Activated T-helper 17 cell treated with anti-CD3 and anti-CD28 coated beads, Interleukin-2, amount 50 U/mL, for 72 hours (primary cell): ENCODE data around the gene NEDD4L. TPM values are rescaled to one million over a fixed set of nuclear protein-coding genes. Genes with fewer than 3 reads are reported as not detected.

ENCODE experiments used
- ATAC-seq: fragments of 150-1000 bp; cut with Tn5 transposase; replicated peaks from 2 replicates; pipeline ENCODE4 v1.10.0; 2021; ENCODE audit warnings: mild to moderate bottlenecking, moderate library complexity
- H3K27ac Mint-ChIP-seq: one replicate; pipeline ENCODE4 v1.8.0; 2022; ENCODE audit warnings: mixed read lengths
- H3K27me3 Mint-ChIP-seq: one replicate; pipeline ENCODE4 v1.8.0; 2022; ENCODE audit warnings: mixed read lengths
- H3K36me3 Mint-ChIP-seq: one replicate; pipeline ENCODE4 v1.8.0; 2022; ENCODE audit warnings: low read depth, mild to moderate bottlenecking, mixed read lengths
- H3K4me1 Mint-ChIP-seq: one replicate; pipeline ENCODE4 v1.8.0; 2022; ENCODE audit warnings: mixed read lengths
- H3K4me3 Mint-ChIP-seq: one replicate; pipeline ENCODE4 v1.8.0; 2022; ENCODE audit warnings: mild to moderate bottlenecking, mixed read lengths
- H3K9me3 Mint-ChIP-seq: one replicate; pipeline ENCODE4 v1.8.0; 2022; ENCODE audit warnings: mixed read lengths
- total RNA-seq, 2 donors: library from RNA; stranded (reverse); gene quantifications; one replicate each; pipeline ENCODE4 v1.2.3, GENCODE V29; 2022

Gene NEDD4L
- total RNA-seq, 2 donors from 2014 or later = 6.5 to 8.0 TPM

DNA sequence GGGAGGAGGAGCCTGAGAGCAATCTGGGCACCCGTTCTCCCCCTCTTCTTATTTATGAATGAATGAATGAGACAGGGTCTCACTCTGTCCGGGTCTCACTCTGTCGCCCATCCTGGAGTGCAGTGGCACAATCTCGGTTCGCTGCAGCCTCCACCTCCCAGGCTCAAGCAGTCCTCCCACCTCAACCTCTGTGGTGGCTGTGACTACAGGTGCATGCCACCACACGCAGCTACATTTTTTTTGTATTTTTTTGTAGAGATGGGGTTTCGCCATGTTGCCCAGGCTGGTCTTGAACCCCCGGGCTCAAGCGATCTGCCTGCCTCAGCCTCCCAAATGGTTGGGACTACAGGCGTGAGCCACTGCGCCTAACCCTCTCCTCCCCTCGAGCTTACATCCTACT, 198.4 kb downstream of the NEDD4L start:
- Mint-ChIP-seq H3K36me3 (no peaks in the 10 kb centered on the region), H3K27ac (no peak overlapping the region), H3K4me1 (no peaks in the 10 kb centered on the region), H3K27me3 (no peaks in the 10 kb centered on the region), H3K4me3 (no peak overlapping the region), H3K9me3 (no peaks in the 10 kb centered on the region)
- ATAC-seq = no peak

DNA sequence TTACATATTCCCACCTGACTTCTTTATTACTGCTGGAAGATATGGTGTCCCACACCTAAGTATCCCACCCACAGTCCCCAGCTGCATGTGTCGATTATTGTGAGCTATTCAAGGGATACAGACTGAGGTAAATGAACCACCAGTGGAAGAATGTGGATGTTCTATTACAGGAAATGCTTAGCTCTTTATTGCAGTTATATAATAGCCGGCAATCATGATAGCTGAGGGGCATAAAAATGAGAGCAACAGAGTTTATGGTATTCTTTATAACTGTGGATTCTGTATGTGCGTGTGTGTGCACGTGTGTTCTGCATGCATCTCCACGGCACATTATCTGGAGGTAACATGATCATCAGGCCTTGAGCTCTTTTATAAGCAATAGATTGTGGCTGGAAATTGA, 198.9 kb downstream of the NEDD4L start:
- H3K4me1 Mint-ChIP-seq = no peaks in the 10 kb centered on the region

DNA sequence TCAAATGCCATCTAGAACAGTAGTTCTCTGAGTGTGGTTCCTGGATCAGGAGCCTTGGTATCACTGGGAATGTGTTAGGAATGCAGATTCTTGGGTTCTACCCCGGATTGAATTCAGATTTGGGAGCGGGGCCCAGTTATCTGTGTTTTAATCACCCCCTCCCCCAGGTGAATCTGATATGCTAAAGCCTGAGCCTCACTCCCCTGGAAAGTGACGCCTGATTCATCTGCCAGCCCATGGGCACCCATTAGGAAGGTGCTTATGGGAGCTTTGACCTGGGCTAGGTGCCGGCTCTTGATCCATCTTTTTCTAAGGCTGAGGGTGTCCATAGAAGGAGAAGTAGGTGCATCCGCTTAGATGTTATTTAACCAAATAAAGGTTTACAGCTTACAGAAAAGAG, 199.4 kb downstream of the NEDD4L start:
- ATAC-seq = no peak
- Mint-ChIP-seq H3K4me1 (no peaks in the 10 kb centered on the region), H3K9me3 (no peaks in the 10 kb centered on the region), H3K27me3 (no peaks in the 10 kb centered on the region), H3K36me3 (no peaks in the 10 kb centered on the region), H3K4me3 (no peak overlapping the region), H3K27ac (no peak overlapping the region)

More for the DNA sequence above, 198.9 kb downstream of the NEDD4L start:
- Mint-ChIP-seq H3K27me3 (no peaks in the 10 kb centered on the region), H3K27ac (no peak overlapping the region), H3K4me3 (no peak overlapping the region), H3K36me3 (no peaks in the 10 kb centered on the region), H3K9me3 (no peaks in the 10 kb centered on the region)
- no peak for ATAC-seq

DNA sequence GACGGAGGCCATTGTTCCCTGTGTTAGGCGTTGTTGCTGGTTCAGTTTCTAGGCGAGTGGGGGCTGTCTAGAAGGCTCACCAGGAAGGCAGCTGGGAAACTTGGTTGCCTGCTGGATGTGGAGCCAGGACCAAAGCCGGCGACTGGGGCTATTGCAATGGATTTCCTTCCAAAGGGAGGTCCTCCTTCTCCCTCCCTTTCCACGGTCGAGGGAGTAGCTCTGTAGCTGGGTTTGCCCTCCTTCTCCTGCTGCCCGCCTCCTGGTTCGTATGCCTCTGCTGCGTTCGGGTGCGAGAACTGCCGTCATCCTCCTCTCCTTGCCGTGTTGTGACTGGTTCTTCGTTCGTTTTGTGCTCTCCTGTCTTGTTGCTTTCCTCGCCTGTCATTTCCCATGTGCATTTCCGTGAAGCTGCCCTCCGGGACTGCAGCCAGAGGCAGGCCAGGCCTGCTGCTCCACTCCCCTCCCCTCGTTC, 203.4 kb downstream of the NEDD4L start:
- ATAC-seq = no peak
- Mint-ChIP-seq H3K9me3 (no peaks in the 10 kb centered on the region), H3K4me3 (no peak overlapping the region), H3K27me3 (no peaks in the 10 kb centered on the region), H3K36me3 (no peaks in the 10 kb centered on the region), H3K27ac (no peak overlapping the region), H3K4me1 (no peaks in the 10 kb centered on the region)

DNA sequence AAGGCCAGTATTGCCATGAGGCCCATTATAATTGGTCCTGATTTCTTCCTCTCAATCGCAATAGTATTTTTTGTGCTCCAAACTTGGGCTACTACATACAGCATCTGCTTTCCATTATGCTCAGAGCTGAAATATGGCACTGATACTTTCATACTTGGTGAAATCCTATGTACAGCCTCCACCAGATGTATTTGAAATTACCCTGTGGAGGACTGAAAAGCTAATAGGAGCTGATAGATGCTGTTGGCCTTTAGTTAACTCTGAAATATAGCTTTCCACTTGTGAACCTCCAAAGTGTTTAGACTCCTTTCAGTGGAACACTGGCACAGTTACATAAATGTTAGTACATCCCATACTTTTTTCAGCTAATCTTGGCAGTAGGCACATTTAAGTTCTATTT, 205.7 kb downstream of the NEDD4L start:
- Mint-ChIP-seq H3K27ac (no peak overlapping the region), H3K4me3 (no peak overlapping the region), H3K36me3 (no peaks in the 10 kb centered on the region), H3K27me3 (no peaks in the 10 kb centered on the region), H3K4me1 (no peaks in the 10 kb centered on the region), H3K9me3 (no peaks in the 10 kb centered on the region)
- ATAC-seq = no peak

DNA sequence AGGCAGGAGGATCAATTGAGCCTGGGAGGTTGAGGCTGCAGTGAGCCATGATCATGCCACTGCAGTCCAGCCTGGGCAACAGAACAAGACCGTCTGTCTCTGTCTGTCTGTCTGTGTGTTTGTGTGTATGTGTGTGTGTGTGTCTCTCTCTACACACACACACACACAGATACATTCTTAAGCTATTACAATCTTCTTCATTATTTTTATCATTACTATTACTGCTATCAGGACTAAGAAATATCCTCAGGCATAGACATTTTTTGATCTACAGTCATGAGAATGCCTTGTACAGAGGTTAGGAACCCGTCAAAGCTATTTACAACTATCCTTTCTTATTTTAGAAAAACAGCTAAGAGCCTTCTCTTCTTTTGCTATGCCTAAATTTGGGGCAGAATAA, 207.4 kb downstream of the NEDD4L start:
- H3K4me3 Mint-ChIP-seq = no peak overlapping the region
- H3K27me3 Mint-ChIP-seq = no peaks in the 10 kb centered on the region
- no peak overlapping the region for H3K27ac Mint-ChIP-seq
- ATAC-seq = no peak
- no peaks in the 10 kb centered on the region for H3K36me3 Mint-ChIP-seq
- no peaks in the 10 kb centered on the region for H3K9me3 Mint-ChIP-seq
- no peaks in the 10 kb centered on the region for H3K4me1 Mint-ChIP-seq

DNA sequence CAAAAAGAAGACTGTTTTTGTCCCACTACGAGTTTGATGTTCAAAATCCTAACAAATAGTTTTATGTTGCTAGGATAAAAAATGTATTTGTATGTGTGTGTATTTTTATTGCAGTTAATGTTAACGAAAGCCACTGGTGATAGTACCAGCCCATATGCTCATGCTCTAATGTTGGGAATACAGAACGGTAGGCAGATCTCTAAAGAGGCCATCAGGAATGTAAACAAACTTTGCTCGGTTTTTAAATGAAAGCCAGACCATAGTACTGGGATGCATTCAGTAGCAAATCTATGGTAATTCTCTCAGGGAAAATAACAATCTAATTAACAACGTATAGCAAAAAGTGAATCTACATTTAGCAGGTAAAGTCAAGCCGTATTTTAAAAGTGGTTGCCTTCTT, 208.1 kb downstream of the NEDD4L start:
- H3K36me3 Mint-ChIP-seq = no peaks in the 10 kb centered on the region
- ATAC-seq = no peak
- H3K27ac Mint-ChIP-seq = no peak overlapping the region
- H3K4me1 Mint-ChIP-seq = no peaks in the 10 kb centered on the region
- H3K27me3 Mint-ChIP-seq = no peaks in the 10 kb centered on the region
- H3K9me3 Mint-ChIP-seq = no peaks in the 10 kb centered on the region
- H3K4me3 Mint-ChIP-seq = no peak overlapping the region

DNA sequence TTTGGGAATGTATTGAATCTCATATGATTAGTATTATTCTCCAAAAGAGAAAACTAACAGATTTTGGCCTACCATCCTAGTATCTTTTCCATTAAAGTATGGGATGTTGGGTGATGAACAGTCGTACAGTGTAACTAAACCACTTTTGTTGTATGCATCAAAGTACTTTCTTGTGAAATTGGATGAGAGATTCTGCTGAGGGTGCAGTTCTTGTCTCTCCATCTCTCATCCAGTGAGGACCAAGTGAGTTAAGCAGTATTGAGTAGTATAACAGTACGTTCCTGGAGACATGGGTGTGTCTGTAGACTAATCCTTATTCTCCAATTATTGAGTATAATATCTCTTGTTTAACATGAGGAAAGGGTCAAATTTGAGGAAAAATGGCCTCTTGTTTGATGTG, 209.3 kb downstream of the NEDD4L start:
- Mint-ChIP-seq H3K9me3 (no peaks in the 10 kb centered on the region), H3K4me3 (no peak overlapping the region), H3K4me1 (no peaks in the 10 kb centered on the region), H3K36me3 (no peaks in the 10 kb centered on the region), H3K27me3 (no peaks in the 10 kb centered on the region), H3K27ac (no peak overlapping the region)
- no peak for ATAC-seq

DNA sequence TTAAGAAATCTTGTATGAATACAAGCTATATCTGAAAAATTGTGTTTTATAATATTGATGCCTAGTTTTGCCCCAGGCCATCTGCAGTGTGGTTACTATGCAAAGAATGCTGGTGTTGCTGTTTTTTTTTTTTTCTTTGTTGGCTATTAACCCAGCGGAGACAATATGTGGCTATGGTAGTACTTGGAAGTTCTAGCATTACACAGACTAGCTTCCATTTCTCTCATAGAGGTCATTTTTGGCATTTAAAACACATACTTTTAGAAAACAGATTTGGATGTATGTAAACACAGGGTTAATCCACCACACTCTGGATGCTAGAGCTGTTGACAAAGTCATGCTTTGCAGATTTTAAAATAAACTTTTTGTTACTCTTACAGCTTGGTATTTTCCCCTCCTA, 209.8 kb downstream of the NEDD4L start:
- no peaks in the 10 kb centered on the region for H3K4me1 Mint-ChIP-seq
- H3K27ac Mint-ChIP-seq = no peak overlapping the region
- no peak for ATAC-seq
- H3K36me3 Mint-ChIP-seq = no peaks in the 10 kb centered on the region
- H3K27me3 Mint-ChIP-seq = no peaks in the 10 kb centered on the region
- no peaks in the 10 kb centered on the region for H3K9me3 Mint-ChIP-seq
- no peak overlapping the region for H3K4me3 Mint-ChIP-seq

DNA sequence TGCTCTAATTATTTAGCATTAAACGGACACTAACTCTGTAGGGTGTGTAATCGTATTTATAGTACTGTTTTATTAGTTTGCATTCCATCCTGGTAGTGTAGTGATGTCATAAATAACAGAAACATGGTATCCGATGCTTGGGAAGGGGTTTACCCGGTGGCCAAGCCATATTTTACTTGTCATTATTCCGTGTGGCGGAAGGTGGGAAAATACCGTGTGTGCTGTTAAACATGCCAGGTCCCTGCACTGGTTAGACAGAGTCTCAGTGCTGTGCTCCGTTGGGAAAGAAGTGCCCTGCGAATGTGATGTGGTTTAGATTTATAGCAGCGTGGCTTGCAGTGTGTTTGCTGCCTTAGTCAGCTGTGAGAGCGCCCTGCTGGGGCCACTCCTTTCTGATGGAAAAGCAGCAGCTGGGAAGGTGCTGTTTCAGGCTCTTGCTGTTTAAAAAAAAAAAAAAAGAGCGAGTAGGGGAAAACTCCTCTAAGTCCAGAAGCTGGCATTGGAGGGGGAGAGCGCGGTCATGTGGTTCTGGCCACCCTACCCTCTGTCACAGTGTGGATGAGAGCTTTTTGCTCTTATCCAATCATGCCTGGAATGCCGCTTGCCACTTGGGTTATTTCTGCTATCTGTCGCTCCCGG, 211.0 kb downstream of the NEDD4L start:
- H3K4me1 Mint-ChIP-seq = no peaks in the 10 kb centered on the region
- no peaks in the 10 kb centered on the region for H3K9me3 Mint-ChIP-seq
- no peak overlapping the region for H3K27ac Mint-ChIP-seq
- H3K27me3 Mint-ChIP-seq = no peaks in the 10 kb centered on the region
- H3K4me3 Mint-ChIP-seq = no peak overlapping the region
- ATAC-seq = no peak
- H3K36me3 Mint-ChIP-seq = no peaks in the 10 kb centered on the region

DNA sequence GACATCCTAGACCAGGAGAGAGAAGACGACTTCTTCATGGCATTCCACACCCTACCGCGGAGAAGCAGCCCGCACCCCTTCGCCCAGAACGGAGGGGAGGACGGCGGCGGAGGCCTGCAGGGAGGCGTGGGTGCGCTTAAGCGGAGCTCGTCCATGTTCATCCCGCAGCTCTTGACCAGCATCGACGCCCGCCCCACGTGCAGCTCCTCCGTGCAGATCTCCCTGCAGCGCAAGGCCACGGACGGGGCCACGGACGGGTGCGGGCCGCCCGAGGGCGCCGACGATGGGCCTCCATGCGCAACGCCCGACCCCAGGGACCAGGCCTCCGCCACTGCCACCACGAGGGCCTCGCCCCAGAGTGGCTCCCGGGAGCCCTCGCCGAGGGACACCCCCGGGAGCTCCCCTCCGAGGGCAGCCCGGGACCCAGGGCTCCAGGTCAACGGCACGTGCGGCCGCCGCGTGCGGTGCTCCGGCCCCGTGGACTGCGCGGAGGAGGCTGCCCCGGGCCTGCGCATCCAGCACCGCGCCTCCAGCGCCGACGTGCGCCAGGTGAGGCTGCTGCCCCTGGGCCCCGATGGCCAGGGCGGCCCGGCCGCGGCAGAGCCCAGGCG, 211.8 kb downstream of the NEDD4L start:
- H3K4me3 Mint-ChIP-seq = no peak overlapping the region
- no peak overlapping the region for H3K27ac Mint-ChIP-seq
- H3K9me3 Mint-ChIP-seq = no peaks in the 10 kb centered on the region
- no peaks in the 10 kb centered on the region for H3K4me1 Mint-ChIP-seq
- ATAC-seq = no peak
- H3K27me3 Mint-ChIP-seq = no peaks in the 10 kb centered on the region
- H3K36me3 Mint-ChIP-seq = no peaks in the 10 kb centered on the region

DNA sequence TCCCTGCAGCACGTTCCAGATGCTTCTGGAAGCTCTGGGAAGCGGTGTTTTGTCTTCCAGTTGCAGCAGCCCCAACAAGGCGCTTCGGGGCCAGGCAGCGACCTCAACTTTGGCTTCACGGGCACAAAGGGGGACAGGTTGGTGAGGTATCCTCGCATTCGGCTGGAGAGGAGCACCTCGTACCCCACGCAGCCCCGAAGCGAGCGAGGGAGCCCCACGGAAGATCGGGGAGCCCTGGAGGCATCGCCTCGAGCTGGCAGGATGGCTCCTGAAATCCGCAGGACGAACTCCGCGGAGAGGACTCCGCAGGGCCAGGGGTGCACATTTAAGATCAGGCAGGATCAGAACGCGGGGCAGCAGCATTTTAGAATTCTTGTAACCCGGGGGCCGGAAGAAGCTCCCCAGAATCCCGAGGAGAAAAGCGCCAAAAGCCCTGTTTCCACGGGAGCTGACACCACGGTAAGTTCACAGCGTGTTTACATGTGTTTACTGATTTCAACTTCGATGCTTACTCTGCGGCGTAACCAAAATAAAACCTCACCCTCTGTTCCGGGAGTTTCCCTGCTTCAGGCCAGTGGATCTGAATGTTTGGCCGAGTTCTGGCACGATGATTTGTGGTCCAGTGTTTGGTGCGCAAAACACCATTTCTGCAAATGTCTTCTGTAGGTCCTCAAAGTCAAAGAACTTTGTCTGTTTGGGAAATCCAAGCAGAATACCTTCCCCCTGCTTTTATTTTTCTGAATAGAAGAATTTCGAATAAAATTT, 212.5 kb downstream of the NEDD4L start:
- Mint-ChIP-seq H3K4me1 (no peaks in the 10 kb centered on the region), H3K27me3 (peaks cover 2% of the 10 kb centered on the region), H3K36me3 (no peaks in the 10 kb centered on the region), H3K9me3 (no peaks in the 10 kb centered on the region), H3K4me3 (no peak overlapping the region), H3K27ac (no peak overlapping the region)
- ATAC-seq = no peak

DNA sequence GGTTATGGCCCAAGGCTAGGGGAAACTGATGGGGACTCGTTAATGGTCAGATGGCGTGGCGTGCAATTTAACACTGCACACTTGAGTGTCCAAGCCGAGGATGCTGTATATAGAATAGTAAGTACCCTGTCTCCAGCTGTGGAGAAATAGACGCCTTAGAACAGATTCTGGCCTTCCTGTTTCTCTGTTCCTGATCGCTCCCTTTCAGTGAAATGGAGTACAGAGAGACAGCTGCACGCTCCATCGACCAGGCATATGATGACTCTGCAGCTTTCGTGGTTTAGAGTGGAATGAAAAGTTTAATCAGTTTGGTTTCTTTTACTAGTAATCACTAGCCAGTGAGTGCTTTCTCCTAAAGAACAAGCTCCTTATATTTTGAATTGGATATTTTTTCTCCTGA, 213.4 kb downstream of the NEDD4L start:
- Mint-ChIP-seq H3K27me3 (peaks cover 2% of the 10 kb centered on the region), H3K9me3 (no peaks in the 10 kb centered on the region), H3K36me3 (no peaks in the 10 kb centered on the region), H3K4me3 (no peak overlapping the region), H3K27ac (no peak overlapping the region), H3K4me1 (no peaks in the 10 kb centered on the region)
- no peak for ATAC-seq

DNA sequence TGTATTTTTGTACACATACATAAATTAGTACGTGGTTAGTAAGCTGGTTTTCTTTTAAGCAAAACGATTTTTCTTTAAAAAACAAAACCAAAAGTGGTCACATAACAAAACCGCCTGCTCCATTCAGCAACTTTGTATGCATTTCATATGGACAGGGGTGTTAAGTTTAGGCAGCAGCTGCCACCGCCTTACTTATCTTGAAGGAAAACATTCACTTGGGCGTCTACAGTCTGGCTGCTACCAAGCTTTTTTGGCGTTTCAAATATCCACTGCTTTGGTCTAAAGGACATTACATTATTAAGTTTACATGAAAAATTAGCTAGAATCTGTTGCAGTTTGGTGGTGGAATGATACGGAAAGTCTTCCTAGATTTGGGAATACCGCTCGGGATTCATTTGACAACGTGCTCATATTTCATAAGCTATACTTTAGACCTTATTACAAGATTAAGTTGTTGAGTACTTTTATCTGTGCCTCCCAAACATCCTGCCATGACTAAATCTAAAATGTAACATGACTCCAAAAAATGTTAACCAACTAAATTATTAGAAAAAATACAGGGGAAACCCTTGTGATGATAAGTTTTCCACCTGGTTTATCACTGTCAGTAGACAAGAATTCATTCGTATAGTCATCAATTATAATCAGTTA, 214.8 kb downstream of the NEDD4L start:
- Mint-ChIP-seq H3K27ac (no peak overlapping the region), H3K36me3 (no peaks in the 10 kb centered on the region), H3K4me1 (peaks cover 8% of the 10 kb centered on the region), H3K9me3 (no peaks in the 10 kb centered on the region), H3K27me3 (peaks cover 2% of the 10 kb centered on the region), H3K4me3 (no peak overlapping the region)
- ATAC-seq = no peak
